ENCODE measurements around the gene LRRC2.
"Not testable (repeated sequence)": the region's sequence is repeated elsewhere in the genome, so short reads cannot be mapped to it uniquely, and the experiment has no call there.

The LRRC2 gene

DNA sequence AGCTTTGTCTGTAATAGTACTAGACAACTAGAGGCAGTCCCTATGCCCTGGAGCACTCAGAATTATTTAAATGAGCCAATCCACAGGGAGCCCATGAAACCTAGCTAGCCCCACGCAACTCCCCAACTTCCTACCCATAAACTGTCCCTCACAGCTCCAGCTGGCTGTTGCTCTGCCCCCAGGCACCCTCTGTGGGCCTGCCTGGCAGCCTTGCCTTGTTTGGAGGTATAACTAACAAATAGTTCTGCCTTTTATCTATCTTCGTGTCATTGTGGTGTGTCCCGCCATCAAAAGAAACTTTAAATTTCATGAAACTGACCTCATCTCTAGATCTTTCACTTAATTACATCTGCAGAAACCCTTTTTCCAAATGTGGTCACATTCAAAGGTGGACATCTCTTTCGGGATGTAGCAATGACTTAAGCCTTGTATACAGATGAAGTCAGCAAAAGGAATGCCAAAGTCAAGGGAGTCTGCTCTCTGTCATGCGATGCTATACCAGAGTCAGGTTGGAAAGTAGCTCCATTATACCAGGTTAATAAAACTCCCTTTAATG lies 70.1 kb downstream of the LRRC2 start:
- no peak for TF ChIP-seq CTCF (conservative IDR thresholded peaks at IDR 0.05; ENCODE audit: low read length)

GRCh38 chr3:46494491-46494890 lies 71.6 kb downstream of the LRRC2 start:
- DNase-seq (ENCODE audit: low read depth); H3K4me3 ChIP-seq (ENCODE audit: low read length): not testable (repeated sequence)

More for the DNA sequence above, 70.1 kb downstream of the LRRC2 start:
- peak; percentile 87 for DNase-seq (ENCODE audit: low read depth)
- no peak overlapping the region for H3K4me3 ChIP-seq (ENCODE audit: low read length)

- TF ChIP-seq CTCF (conservative IDR thresholded peaks at IDR 0.05; ENCODE audit: low read length), result no peak
- no peak overlapping the region for H3K4me3 ChIP-seq (ENCODE audit: low read length)
- DNase-seq (ENCODE audit: low read depth), result no peak
Measured at GRCh38 chr3:46492890-46493547, 73.1 kb downstream of the LRRC2 start.

DNA sequence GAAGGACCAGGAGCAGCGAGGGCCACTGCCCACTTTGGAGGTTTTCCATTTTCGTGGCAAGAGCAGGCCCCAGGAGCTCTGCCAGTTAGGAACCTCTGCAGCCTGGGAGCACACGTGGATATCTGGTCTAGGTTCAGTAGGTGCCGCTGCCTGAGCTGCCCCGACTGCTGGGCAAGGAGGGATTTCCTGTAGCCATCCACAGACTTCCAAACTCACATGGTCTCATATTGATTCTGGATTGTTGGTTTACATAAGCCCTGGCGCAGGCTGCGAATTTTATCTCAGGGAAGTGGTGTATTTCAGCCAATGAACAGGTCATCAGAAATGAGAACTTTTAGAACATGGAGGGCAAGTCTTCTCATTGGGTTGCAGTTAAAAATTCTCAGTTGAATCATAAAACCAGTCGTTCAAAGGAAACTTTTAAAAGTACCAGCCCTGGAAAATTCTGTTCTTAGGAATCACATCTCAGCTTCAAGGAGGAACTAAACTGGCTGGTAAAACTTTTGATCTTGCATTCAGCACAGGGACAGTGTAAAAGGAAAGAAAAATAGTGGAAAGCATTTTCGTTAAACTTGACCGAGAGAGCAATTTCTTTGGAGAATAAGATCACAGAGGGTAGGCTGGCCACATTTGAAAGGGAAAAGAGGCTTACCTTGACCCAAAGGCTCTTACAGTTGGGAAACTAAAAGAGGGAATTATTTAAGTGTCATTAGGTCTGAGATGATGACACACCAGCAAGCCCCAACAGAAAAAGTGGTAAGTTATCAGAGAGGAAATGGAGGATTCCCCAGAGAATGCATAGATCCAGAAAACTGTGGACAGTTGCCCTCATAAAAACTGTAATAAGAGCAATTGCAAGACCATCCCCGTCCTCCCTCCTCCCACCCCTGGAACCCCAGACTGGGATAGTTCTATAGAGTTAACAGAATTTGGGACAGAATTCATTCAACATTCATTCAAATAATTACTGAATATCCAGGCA lies 74.7 kb downstream of the LRRC2 start:
- no peak for TF ChIP-seq CTCF (conservative IDR thresholded peaks at IDR 0.05; ENCODE audit: low read length)
- DNase-seq (ENCODE audit: low read depth), result no peak
- no peak overlapping the region for H3K4me3 ChIP-seq (ENCODE audit: low read length)

DNA sequence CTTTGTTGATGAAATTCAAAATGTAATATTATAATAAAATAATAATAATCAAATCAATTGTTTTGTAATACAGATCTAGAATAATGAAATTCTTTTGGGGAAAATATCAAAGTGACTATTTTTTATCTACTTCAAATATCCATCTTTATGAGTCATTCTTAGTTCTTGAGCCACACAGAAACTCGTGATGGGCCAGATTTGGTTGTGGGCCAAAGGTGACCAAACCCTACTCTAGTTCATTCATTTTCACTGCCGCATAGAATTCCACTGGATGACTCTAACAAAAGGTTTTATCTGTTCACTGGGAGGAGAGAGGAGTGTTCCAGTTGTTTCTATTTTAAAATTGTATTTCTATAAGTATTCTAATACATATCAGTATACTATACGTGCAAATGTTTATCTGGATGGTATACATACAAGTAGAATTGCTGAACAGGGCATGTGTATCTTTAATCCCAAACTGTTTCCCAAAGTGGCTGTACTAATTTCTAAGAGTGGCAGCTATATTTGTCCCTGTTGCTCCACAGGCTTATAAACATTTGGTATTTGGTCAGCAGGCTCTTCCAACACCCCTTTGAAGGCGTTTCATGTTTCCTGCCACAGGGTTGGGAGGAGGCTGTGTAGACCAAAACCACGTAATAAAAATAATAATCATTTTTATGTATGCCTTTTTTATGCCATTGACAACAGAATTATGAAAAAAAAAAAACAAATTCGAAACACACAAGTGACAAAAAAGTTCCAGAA lies 75.6 kb downstream of the LRRC2 start:
- H3K4me3 ChIP-seq (ENCODE audit: low read length), result no peak overlapping the region
- no peak for TF ChIP-seq CTCF (conservative IDR thresholded peaks at IDR 0.05; ENCODE audit: low read length)
- no peak for DNase-seq (ENCODE audit: low read depth)

GRCh38 chr3:46489875-46490274 lies 76.2 kb downstream of the LRRC2 start:
- DNase-seq (ENCODE audit: low read depth), result peak; percentile 78
- H3K4me3 ChIP-seq (ENCODE audit: low read length), result no peak overlapping the region
- no peak for TF ChIP-seq CTCF (conservative IDR thresholded peaks at IDR 0.05; ENCODE audit: low read length)

DNA sequence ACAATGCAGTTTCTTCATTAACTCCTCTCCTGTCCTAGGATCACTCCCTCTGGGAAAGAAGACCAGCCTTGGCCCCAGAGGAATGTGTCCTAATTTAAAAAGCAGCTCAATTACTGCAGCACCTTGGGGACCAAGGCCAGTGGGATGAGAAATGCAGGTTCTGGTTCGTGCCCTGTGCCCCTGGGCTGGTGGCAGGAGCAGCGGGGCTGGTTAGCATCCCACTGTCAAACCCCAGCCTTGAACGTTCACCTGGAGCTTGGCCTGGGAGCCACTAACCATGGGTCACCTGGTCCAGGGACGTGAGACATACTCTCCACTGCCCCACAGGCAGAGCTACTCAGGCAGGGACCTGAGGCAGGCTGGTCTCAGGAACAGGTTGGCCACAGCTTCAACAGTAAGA lies 76.7 kb downstream of the LRRC2 start:
- TF ChIP-seq CTCF (conservative IDR thresholded peaks at IDR 0.05; ENCODE audit: low read length), result no peak
- no peak for DNase-seq (ENCODE audit: low read depth)
- H3K4me3 ChIP-seq (ENCODE audit: low read length), result no peak overlapping the region
